ENCODE measurements around the gene NLGN3.

NLGN3 gene

DNA sequence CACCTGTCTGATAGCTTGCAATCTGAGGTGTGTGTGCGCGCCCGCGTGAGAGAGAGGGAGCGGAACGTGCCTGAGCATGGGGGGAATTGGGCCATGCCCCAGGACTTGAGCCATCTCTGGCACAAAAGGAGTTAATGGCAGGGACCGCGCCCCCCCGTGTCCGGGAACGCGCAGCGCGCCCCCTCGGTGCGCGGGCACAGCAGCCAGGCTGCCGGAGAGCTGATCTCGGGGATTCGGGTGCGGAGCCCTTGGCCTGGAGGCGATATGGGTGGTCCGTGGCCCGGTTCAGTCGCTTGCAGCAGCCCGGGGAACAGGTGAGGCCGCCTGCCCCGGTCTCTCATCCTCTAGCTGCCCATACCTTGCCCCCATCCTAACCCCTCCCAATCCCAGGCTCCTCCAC is at the start of gene NLGN3:
TSS of gene NLGN3 (plus strand) at position 191 of the 400 bp plus-strand sequence. CDS start 2,909 bp downstream, outside the sequence.
- no peak for DNase-seq

DNA sequence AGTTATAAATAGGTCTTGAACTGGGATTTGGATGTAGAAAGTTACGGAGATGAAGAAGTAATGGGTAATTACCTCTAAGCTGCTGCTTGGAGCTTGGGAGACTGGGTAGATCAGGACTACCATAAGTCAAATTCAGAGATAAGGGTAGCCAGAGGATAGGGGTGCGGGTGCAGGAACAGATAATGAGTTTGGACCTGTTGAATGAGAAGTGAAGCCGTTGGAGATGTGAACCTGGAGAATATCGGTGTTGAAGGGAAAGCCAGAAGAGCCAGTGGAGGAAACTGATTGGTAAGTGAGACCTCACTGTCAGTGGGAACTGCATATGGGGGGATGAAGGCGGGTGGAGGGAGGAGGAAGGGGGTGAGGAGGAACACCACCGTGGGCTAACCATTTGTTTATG is 49.6 kb upstream of the NLGN3 start:
- no peak for DNase-seq

DNA sequence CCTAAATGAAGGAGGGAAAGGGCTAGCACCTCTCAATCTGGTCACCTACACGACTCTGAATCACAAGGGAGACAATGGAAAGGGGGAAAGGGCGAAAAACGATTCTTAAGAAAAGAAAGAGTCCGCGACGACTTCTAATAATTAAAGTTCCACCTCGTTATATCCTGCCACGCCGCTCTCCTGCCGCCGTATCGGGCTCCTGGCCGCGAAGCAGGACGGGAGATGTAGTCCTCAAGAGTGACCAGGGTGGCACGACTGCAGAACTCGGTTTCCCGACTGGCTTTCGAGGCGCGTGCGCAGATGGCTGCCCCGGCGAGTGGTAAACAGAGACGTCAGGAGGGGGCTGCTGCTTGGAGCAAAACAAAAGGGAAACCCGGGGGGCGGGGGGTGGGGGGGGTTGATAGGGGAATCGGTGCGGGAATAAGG is 49.1 kb upstream of the NLGN3 start, which contains the start of gene FOXO4:
TSS of gene FOXO4 (plus strand) at position 297 of the 426 bp plus-strand sequence. CDS start 678 bp downstream, outside the sequence.
- peak; percentile 85 for DNase-seq

DNA sequence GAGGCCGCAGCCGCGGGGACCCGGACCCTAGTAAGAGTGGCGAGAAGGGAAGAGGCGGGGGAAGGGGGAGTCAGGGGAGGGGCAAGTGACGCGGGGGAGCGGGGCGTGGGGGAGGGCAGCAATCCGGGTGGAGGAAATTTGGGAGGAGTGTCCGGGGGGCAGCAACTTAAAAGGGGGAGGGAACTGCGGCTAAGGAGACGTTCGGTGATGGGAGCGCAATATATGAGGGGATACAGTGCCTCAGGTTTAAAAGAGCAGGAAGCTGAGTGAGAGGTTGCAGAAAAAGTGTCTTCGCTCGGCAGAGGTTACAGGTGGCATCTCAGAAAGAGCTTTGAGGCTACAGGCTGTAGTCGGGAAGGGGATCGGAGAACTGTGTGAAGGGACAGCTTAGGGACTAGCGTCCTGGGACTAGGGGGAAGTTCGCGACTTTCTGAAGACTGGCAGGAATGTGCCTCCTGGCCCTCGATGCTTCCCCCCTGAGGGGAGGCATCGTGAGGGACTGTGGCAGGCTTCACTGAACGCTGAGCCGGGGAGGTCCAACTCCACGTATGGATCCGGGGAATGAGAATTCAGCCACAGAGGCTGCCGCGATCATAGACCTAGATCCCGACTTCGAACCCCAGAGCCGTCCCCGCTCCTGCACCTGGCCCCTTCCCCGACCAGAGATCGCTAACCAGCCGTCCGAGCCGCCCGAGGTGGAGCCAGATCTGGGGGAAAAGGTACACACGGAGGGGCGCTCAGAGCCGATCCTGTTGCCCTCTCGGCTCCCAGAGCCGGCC is 48.5 kb upstream of the NLGN3 start:
- DNase-seq, result no peak

DNA sequence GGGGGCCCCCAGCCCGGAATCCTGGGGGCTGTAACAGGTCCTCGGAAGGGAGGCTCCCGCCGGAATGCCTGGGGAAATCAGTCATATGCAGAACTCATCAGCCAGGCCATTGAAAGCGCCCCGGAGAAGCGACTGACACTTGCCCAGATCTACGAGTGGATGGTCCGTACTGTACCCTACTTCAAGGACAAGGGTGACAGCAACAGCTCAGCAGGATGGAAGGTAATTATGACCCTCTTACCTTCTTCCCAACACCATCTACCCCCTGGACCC is 47.9 kb upstream of the NLGN3 start:
- DNase-seq, result no peak

DNA sequence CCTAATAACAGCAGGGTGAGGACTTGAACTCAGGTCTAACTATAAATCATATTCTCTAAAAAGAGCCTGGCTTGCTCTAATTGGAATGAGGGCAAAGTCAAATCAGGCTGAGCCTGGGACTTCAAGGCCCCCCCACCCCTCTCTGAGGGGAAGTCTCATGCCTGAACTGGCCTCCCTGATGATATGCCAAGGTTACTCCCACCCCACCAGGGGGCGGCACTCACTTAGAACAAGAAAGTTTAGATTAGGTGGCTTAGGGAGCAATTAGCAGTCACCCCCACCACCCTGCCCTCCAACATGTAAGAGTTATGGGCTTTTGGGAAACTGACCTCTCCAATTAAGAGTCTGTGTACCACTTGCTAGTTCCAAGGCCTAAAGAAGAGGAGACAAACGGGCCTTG is 46.3 kb upstream of the NLGN3 start:
- DNase-seq, result peak; percentile 73 to 80

DNA sequence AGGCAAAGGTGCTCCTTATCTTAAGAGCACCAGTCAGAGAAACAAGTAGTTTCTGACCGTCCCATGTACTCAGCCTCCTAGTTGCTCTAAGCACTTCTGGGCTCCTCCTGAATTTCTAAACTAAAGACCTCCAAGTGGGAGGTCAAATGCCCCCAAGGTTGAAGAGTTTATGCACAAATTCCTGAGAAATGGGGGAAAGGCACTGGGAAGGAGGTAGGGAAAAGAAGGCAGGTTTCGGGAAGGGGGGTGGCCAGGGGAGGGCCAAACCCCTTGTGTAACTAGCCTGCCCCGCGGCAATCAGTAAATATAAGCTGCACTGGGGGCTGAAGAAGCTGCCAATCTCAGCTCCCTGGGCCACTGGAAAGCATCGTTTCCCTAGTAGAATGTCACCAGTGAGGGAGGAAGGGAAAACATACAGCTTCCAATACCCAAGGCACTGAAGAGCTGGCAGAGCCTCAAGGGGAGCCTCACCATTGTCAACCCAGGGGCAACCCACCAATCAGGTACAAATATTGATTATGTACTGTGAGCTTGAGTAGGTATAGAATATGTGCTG is 45.6 kb upstream of the NLGN3 start:
- DNase-seq, result no peak

DNA sequence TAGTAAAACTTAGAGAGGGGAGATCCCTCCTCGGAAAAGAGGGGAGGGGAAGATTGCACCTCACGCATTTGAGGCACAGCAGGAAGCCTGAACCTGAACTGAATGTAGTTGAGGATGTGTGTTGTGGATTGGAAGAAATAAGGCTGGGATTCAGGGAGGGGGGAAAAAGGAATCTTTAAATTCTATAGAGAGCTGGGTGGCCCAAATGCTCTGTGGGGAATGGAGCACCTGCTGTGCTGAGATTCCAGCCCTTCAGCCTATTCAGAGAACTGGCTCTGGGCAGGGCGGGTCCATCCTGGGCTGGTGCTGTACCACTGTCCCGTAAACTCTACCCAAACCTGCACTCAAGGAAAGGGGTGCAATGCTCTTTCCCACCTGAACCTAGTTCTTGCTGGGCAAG is 44.9 kb upstream of the NLGN3 start:
- no peak for DNase-seq

DNA sequence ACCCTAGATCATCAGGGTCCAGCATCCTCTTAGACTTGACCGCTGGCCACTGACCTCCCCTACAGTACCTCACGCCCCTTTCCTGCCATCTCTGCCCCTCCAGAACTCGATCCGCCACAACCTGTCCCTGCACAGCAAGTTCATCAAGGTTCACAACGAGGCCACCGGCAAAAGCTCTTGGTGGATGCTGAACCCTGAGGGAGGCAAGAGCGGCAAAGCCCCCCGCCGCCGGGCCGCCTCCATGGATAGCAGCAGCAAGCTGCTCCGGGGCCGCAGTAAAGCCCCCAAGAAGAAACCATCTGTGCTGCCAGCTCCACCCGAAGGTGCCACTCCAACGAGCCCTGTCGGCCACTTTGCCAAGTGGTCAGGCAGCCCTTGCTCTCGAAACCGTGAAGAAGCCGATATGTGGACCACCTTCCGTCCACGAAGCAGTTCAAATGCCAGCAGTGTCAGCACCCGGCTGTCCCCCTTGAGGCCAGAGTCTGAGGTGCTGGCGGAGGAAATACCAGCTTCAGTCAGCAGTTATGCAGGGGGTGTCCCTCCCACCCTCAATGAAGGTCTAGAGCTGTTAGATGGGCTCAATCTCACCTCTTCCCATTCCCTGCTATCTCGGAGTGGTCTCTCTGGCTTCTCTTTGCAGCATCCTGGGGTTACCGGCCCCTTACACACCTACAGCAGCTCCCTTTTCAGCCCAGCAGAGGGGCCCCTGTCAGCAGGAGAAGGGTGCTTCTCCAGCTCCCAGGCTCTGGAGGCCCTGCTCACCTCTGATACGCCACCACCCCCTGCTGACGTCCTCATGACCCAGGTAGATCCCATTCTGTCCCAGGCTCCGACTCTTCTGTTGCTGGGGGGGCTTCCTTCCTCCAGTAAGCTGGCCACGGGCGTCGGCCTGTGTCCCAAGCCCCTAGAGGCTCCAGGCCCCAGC is 43.8 kb upstream of the NLGN3 start:
- DNase-seq, result no peak

DNA sequence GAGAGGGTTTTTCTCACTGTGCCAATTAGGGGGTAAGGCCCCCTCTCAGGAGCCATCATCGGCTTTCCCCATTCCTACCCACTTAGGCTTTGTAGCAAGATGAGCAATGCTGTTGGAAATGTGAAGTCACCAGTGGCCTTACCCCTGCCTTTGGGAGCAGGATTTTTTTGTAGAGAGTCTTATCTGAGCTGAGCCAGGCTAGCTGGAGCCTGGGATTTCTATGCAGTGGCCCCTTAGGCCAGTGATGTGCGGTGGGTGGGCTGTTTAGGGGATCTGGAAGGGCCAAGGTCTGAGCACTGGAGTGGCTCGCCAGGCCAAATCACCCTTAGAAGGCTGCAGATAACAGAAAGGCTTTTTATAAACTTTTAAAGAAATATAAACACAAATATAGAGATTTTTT is 42.3 kb upstream of the NLGN3 start:
- DNase-seq, result no peak

DNA sequence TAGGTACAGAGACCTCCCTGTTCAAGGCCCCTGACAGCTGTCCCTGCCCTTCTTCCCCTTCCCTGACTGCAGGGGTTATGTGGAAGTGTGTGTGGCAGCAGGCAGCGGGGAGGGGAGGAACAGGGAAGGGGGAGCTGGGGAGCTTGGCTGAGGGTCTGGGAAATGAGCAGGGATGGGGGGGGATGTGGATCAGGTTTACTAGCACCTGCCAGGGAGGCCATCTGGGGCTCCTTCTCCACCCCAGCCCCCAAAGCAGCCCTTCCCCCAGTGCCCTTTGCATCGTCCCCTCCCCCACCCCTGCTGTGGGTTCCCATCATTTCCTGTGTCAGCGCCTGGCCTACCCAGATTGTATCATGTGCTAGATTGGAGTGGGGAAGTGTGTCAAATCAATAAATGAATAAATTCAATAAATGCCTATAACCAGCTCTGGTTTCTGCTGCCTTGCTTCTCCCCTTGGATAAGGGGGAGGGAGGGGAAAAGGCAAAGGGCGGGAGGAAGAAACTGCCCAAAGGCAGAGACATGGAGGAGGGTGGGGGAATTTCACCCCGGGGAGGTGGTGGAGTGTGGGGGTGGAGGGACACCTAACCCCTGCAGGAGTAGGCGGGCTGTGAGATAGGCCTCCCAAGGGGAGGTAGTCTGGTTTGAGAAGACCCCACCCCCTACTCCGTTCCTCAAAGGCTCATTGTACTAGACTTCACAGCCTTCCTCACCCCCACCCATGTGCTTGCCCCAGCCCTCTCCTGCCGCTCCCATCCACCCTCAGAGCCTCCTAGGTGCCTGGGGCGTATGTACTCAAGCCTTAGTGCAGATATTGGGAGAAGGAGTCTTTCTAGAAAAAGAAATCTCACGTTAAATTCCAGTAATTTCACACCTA is 41.3 kb upstream of the NLGN3 start:
- peak; percentile 56 for DNase-seq

DNA sequence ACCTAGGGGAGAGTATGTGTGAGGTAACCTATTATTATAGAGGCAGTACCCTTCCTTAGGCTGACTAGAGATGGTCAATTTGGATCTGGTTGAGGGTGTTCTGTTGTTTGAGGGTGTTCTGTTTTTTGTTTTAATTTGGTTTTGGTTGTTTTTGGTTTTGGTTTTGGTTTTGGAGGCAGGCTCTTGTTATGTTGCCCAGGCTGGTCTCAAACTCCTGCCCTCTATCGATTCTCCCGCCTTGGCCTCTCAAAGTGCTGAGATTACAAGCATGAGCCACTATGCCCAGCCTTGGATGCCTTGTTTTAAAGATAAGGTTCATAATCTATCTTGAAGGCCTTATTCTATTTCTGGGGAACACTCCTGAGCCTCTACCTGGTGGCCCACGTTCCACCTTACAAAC is 39.0 kb upstream of the NLGN3 start:
- no peak for DNase-seq

DNA sequence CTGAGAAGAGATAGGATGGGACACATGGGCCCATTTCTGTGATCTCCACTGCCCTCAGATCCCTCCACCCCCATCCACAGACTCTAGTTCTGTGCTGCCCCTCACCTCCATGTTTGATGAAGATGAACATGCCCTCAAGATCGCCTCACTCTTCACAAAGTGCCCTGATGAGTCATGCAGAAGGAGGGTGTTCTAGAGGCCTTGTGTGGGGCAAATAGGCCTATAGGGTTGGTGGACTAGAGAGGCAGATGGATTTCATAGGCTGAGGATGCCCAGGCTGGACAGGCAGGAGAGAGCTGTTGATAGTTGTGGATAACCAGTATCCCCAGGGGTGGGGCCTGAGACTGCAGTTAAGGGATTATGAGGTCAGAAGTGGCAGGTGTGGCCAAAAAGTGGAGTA is 38.2 kb upstream of the NLGN3 start, which contains the start of gene CXorf65:
TSS of gene CXorf65 (minus strand) at position 314 of the 400 bp plus-strand sequence. CDS start at position 130, 184 bp downstream.
- DNase-seq, result no peak

DNA sequence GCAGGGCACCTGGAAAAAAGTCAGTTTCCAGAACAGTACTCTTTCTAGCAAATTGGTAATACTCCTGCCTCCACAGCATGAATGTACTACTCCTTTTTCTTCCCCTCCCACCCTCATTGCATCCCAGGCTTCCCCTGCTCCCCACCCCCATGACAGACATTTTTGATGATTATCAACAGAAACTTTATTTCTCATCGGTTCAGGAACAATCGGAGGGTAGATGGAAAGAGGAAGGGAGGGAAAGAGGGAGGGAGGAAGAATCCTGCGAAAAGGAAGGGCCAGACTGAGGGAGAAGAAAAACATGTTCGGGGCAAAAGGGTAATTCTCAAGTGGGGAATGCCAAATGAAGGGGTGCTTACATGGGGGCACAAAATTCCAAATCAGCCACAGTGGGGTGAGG is 37.4 kb upstream of the NLGN3 start:
- no peak for DNase-seq

DNA sequence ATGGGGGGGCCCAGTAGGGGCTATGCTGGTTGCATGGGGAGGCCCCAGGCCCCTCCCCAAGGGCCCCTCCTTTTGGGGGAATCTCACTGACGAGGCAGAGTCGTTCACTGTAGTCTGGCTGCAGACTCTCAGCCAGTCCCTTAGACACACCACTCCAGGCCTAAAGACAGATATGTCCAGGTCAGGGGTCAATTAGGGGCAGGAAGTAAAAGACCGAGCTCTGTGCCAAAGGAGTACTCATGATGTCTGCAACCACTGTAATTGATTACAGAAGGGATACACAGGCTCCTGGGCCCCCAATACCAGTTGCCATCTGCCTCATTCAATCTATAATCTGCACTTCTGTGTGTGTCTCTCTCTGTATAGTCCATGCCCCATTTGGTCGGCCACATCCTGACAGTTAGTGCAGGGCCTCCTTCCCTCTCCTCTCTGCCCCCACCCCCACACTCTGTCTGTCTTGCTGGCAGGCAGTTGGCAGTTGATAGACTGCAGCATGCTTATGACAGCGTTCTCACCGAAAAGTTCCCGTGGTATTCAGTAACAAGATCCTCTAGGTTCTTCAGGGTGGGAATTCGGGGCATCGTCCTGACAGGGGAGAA is 36.8 kb upstream of the NLGN3 start:
- DNase-seq, result peak in 1 of 2 donors; percentile 45

DNA sequence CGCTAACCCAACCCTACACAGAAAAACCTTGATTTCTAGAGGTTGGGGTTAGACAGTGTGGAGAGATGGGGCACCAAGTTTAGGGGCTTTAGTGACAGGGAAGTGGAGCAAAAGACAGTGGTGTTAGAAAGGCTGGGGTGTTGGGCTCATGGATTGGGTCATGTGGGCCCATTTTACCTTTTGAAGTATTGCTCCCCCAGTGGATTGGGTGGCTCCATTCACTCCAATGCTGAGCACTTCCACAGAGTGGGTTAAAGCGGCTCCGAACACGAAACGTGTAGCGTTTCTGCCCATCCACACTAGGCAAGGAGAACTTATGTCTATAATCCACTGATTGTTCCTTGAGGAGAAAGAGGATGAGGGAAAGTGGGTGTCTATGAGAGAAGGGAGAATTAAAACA is 35.6 kb upstream of the NLGN3 start:
- DNase-seq, result no peak

DNA sequence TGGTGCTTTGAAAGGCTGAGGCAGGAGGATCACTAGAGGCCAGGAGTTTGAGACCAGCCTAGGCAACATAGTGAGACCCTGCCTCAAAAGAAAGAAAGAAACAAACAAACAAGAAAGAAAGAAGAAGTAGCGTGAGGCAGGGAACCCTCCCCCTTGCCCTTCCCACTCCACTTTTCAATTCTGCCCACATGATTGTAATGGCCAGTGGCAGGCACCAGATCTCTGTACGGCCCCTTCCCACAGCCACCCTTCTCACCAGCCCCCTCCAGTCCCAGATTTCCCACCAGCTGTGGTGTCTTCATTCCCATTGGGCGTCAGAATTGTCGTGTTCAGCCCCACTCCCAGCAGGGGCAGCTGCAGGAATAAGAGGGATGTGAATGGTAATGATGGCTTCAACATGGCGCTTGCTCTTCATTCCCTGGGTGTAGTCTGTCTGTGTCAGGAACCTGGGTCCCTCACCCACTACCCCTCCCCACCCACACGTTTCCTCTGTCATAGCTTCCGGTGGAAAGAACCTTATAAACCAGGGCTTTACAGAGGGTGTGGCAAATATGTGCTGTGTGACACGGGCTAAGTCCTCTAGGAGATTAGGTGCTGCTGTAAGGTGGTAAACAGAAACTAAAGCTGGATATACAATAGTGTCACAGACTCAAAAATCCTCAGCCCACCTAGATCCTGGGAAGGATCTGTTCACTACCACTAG is 33.3 kb upstream of the NLGN3 start, which contains the start of gene IL2RG:
TSS of gene IL2RG (minus strand) at position 437 of the 703 bp plus-strand sequence. CDS start at position 399, 38 bp downstream.
- DNase-seq, result peak; percentile 59 to 76

DNA sequence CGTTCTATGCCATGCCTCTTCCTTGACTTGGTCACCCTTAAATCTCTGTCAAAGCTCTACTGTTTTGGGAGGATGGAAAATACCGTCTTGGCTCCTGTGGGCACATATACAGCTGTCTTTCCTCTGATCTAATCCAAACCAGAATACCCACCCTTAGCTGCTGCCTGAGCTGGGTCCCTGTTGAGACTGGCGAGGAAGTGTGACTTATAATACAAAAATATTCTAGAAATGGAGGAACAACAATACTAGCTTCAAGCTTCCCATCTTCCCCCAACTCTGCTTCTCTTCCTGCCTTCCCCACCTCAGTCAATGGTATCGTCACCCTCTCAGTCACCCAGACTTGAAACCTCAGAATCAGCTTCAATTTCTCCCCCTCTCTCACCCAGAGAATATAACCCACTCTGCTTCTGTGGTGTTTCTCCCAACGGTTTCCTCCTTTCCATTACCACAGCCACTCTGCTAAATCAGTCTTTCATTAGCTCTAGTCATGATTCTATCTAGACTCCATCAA is 32.7 kb upstream of the NLGN3 start:
- DNase-seq, result no peak

DNA sequence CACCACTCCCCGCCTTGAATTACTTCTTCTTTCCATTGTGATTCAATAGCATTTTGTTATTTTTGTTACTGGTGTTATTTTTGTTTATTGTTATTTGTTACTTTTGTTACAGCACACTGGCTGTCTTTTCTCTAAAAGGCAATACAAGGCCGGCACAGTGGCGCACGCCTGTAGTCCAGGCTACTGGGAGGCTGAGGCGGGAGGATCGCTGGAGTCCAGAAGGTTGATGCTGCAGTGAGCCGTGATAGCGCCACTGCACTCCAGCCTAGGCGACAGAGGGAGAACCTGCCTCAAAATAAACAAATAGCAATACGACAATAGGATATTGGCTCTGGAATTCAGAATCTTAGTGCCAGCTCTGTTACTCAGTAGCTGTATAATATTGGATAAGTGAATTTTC is 27.3 kb upstream of the NLGN3 start:
- DNase-seq, result no peak

DNA sequence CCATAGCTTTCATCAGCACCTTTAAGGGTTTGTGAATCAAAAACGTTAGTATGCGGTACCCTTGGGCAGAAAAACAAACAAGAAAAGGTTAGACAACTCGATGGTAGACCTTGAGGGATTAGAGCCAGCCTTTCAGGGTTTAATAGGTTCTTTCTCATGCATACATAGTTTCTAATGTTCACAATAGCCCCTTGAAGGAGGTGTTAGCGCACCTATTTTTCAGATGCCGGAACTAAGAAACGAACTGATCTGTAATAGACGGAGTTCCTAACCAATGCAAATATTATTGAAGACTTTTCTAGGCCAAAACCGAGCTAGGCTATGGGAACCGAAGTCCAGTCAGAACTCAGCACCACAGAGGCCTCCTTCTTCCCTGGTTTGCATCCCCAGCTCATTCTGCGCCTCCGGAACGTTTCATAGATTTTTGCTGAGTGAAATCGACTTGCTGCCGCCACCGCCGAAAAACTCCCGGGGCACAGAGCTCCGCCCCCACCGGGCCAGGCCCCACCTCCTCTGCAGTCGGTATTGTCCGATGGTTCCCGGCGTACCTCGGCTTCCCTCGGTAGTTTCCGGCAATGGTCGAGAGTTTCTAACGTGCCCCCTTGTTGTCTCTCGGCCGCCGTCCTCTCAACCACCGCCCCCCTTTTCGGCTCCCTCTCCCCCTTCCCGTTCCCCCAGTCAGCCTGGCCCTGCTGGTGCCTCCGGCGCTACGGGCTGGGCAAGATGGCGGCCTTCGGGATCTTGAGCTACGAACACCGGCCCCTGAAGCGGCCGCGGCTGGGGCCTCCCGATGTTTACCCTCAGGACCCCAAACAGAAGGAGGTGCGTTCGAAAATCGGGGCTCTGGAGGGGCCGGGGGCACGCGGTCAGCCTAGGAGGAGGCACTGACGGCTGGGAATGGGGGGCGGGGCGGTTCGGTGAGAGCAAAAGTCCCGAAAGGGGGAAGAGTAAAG is 26.3 kb upstream of the NLGN3 start, which contains the start of gene MED12:
TSS of gene MED12 (plus strand) at position 565 of the 953 bp plus-strand sequence. CDS start at position 724, 159 bp downstream.
- peak; percentile 82 to 87 for DNase-seq

All from stimulated activated CD4-positive, alpha-beta T cell treated with anti-CD3 and anti-CD28 coated beads, Interleukin-2, amount 100 ng/mL, for 24 hours (primary cell).